Psoas muscle (tissue), 8 donors: ENCODE results near the gene FAM9C. TPM values are rescaled to one million over a fixed set of nuclear protein-coding genes. Genes with fewer than 3 reads are reported as not detected.

Experiments
- ATAC-seq, 4 donors: fragments of 200-7000 bp; cut with Tn5 transposase; one replicate each; pipeline ENCODE4 v1.9.1; 2020; ENCODE audit warnings: moderate library complexity in 3 of 4, mild to moderate bottlenecking in 2 of 4
- DNase-seq, 2 donors: peaks; one replicate each; pipeline ENCODE4 v3.0.0-alpha.2; 2020
- H3K27ac ChIP-seq: fragments of 200-600 bp; one replicate; pipeline ENCODE4 v1.8.0; 2022
- H3K27me3 ChIP-seq, 3 donors: fragments of 200-600 bp in 1 of 3; one replicate each; pipeline versions ENCODE4 v1.6.1 to v1.8.0; 2013 to 2022; ENCODE audit warnings: low read length in 2 of 3, mild to moderate bottlenecking in 2 of 3, moderate library complexity in 1 of 3; ENCODE audit not compliant: insufficient read depth in 3 of 3
- H3K36me3 ChIP-seq, 2 donors: fragments of 200-600 bp in 1 of 2; one replicate each; pipeline versions ENCODE4 v1.6.1 to v1.8.0; 2013 to 2022; ENCODE audit warnings: low read depth in 1 of 2, mild to moderate bottlenecking in 1 of 2, moderate library complexity in 1 of 2; ENCODE audit not compliant: insufficient read depth in 1 of 2
- H3K4me1 ChIP-seq: fragments of 200-600 bp; one replicate; pipeline ENCODE4 v1.8.0; 2022
- H3K4me3 ChIP-seq: fragments of 200-600 bp; one replicate; pipeline ENCODE4 v1.8.0; 2022; ENCODE audit warnings: mild to moderate bottlenecking
- H3K9me3 ChIP-seq: fragments of 200-600 bp; one replicate; pipeline ENCODE4 v1.8.0; 2022
- CTCF ChIP-seq: fragments of 200-600 bp; IDR thresholded peaks from one replicate; pipeline ENCODE4 v1.8.0; 2022; ENCODE audit warnings: antibody characterized with exemption
- WGBS, 3 donors: extraction: QIAGEN DNeasy Blood & Tissue Kit; methylation state at CpG; one replicate each; pipeline versions ENCODE4 v1.1.6 to v1.1.7; 2013; 5-methylcytosine and 5-hydroxymethylcytosine counted together
- intact Hi-C, 2 donors: fragments of 100-400 bp; cut with DNase I; formaldehyde crosslinking; loops; one replicate each; pipeline versions ENCODE4 v1.11.0 to v1.14.2; 2022
- polyA plus RNA-seq, 3 donors: library from polyadenylated mRNA; stranded (reverse); fragments of 200-250 nt; gene quantifications; one replicate each; pipeline ENCODE4 v1.2.3, GENCODE V29; 2013
- total RNA-seq, 4 donors: library from RNA; stranded (reverse); fragmentation: NEBNext Ultra II Directional in 2 of 4; extraction: Animal tissue kit (Norgen Biotek cat#: 25700) in 2 of 4; gene quantifications; one replicate each; pipeline versions ENCODE4 v1.2.1 to v1.2.4, GENCODE V29; 2021 to 2023
- donor health status: healthy with polysubstance abuse.
- donor health status: DM: no; HTN: no; CAD: no; lungs with moderate emphysema.
- donor health status: Bipolar disorder and iron deficiency.
- donor health status: healthy.
- donor health status: DM: yes; HTN: yes; CAD: no.
- donor health status: DM: no; HTN: no; CAD: no.
- donor health status: DM: no; HTN: no; CAD: no.
- donor health status: DM: yes; HTN: yes; CAD: no.

Gene FAM9C
- total and polyA plus RNA-seq, 7 donors = 0.04 TPM; not detected in 6

GRCh38 chrX:13033193-13033592 is 11.2 kb downstream of the FAM9C start:
- no peaks in the 10 kb centered on the region for H3K4me1 ChIP-seq
- ATAC-seq (no peak), DNase-seq (no peak)
- TF ChIP-seq CTCF = no peak
- H3K4me3 ChIP-seq = no peak overlapping the region
- H3K9me3 ChIP-seq = no peaks in the 10 kb centered on the region
- intact Hi-C loops = no loop called here
- WGBS, 3 donors = 90 to 100% (median 94%) methylated on average over 2 of the region's 2 CpGs
- H3K27me3 ChIP-seq = peaks cover 0 to 6% (median 0%) of the 10 kb centered on the region in 3 donors
- no peaks in the 10 kb centered on the region for H3K36me3 ChIP-seq
- no peak overlapping the region for H3K27ac ChIP-seq

- ATAC-seq = no peak
- 48 to 64% (median 63%) methylated on average over 8 of the region's 8 CpGs for WGBS, 3 donors
- no peaks in the 10 kb centered on the region for H3K9me3 ChIP-seq
- H3K27ac ChIP-seq = peak overlapping the region; percentile 28
- no peaks in the 10 kb centered on the region for H3K4me1 ChIP-seq
- no peak overlapping the region for H3K4me3 ChIP-seq
- TF ChIP-seq CTCF = no peak
- no peak for DNase-seq
- H3K36me3 ChIP-seq = no peaks in the 10 kb centered on the region
- intact Hi-C loops = loop anchor here in 1 of 2 donors (2.0 kb wide), 1 partner anchor 75 kb away; no protein-coding TSS in a partner anchor
- H3K27me3 ChIP-seq = peaks cover 0 to 6% (median 0%) of the 10 kb centered on the region in 3 donors
Observed at GRCh38 chrX:13029887-13030771, 14.3 kb downstream of the FAM9C start.

- no peak for DNase-seq
- no peak overlapping the region for H3K4me3 ChIP-seq
- intact Hi-C loops = loop anchor here in 1 of 2 donors (2.0 kb wide), 1 partner anchor 75 kb away; no protein-coding TSS in a partner anchor
Observed at GRCh38 chrX:13029637-13029886, 14.9 kb downstream of the FAM9C start.

GRCh38 chrX:13028871-13029636 is 15.4 kb downstream of the FAM9C start:
- no peaks in the 10 kb centered on the region for H3K9me3 ChIP-seq
- H3K4me1 ChIP-seq = no peaks in the 10 kb centered on the region
- no peak overlapping the region for H3K4me3 ChIP-seq
- WGBS, 3 donors = 8 to 19% (median 13%) methylated on average over 6 of the region's 6 CpGs
- no peak overlapping the region for H3K27ac ChIP-seq
- DNase-seq = peak; percentile 26 to 64
- intact Hi-C loops = loop anchor here in 1 of 2 donors (2.0 kb wide), 1 partner anchor 76 kb away; no protein-coding TSS in a partner anchor
- no peaks in the 10 kb centered on the region for H3K36me3 ChIP-seq
- H3K27me3 ChIP-seq = peaks cover 0 to 6% (median 0%) of the 10 kb centered on the region in 3 donors
- no peak for ATAC-seq
- TF ChIP-seq CTCF = no peak

More at GRCh38 chrX:13029637-13029886, 14.9 kb downstream of the FAM9C start:
- Histone ChIP-seq H3K4me1 (no peaks in the 10 kb centered on the region), H3K27me3 (peaks cover 0 to 6% (median 0%) of the 10 kb centered on the region in 3 donors), H3K36me3 (no peaks in the 10 kb centered on the region), H3K27ac (no peak overlapping the region), H3K9me3 (no peaks in the 10 kb centered on the region)
- TF ChIP-seq CTCF = no peak
- ATAC-seq = no peak
